ENCODE measurements around the gene TP53.

- TF ChIP-seq, protein P1, sequence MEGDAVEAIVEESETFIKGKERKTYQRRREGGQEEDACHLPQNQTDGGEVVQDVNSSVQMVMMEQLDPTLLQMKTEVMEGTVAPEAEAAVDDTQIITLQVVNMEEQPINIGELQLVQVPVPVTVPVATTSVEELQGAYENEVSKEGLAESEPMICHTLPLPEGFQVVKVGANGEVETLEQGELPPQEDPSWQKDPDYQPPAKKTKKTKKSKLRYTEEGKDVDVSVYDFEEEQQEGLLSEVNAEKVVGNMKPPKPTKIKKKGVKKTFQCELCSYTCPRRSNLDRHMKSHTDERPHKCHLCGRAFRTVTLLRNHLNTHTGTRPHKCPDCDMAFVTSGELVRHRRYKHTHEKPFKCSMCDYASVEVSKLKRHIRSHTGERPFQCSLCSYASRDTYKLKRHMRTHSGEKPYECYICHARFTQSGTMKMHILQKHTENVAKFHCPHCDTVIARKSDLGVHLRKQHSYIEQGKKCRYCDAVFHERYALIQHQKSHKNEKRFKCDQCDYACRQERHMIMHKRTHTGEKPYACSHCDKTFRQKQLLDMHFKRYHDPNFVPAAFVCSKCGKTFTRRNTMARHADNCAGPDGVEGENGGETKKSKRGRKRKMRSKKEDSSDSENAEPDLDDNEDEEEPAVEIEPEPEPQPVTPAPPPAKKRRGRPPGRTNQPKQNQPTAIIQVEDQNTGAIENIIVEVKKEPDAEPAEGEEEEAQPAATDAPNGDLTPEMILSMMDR (IDR thresholded peaks at IDR 0.05), result no peak
- no peak for TF ChIP-seq POLR2A (IDR thresholded peaks at IDR 0.05)
Observed at GRCh38 chr17:7633093-7633492, 54.2 kb downstream of the TP53 start.

Measured in Peyer's patch (tissue), 4 donors.